Thyroid gland (tissue), 4 donors: ENCODE data around the gene ZBTB25. TPM values are rescaled to one million over a fixed set of nuclear protein-coding genes. Genes with fewer than 3 reads are reported as not detected.

Experiments used
- DNase-seq, 2 donors: peaks; one replicate each; pipeline ENCODE4 v3.0.0-alpha.2; 2019
- H3K27ac ChIP-seq, 3 donors: fragments of 200-600 bp; sonication (generic); 1 replicate in 2 of 3; 2 replicates in 1 of 3; pipeline ENCODE4 v1.5.1; 2016 to 2019; ENCODE audit warnings: mild to moderate bottlenecking in 1 of 3, moderate library complexity in 1 of 3
- H3K27me3 ChIP-seq: fragments of 200-600 bp; sonication (generic); one replicate; pipeline ENCODE4 v1.5.1; 2019
- H3K36me3 ChIP-seq, 2 donors: fragments of 200-600 bp; sonication (generic); one replicate each; pipeline ENCODE4 v1.5.1; 2016 to 2019
- H3K4me1 ChIP-seq, 2 donors: fragments of 200-600 bp; sonication (generic); one replicate each; pipeline ENCODE4 v1.5.1; 2017 to 2019
- H3K4me3 ChIP-seq, 3 donors: fragments of 200-600 bp; sonication (generic); replicated peaks in 1 of 3; 1 replicate in 2 of 3; 2 replicates in 1 of 3; pipeline ENCODE4 v1.5.1; 2016; ENCODE audit warnings: mild to moderate bottlenecking in 1 of 3
- H3K9me3 ChIP-seq: fragments of 200-600 bp; sonication (generic); one replicate; pipeline ENCODE4 v1.5.1; 2017
- POLR2A ChIP-seq, 2 donors: fragments of 450-650 bp; IDR thresholded peaks; one replicate each; pipeline ENCODE4 v1.6.1; 2017; ENCODE audit warnings: antibody characterized with exemption in 2 of 2, mild to moderate bottlenecking in 2 of 2, moderate library complexity in 1 of 2
- WGBS, 2 donors: methylation state at CpG; one replicate each; pipeline ENCODE4 v1.1.5; 2017; 5-methylcytosine and 5-hydroxymethylcytosine counted together
- intact Hi-C: fragments of 100-400 bp; cut with DNase I; formaldehyde crosslinking; loops from one replicate; pipeline ENCODE4 v1.15.1; 2023
- total RNA-seq, 4 donors: library from RNA; depleted of rRNA; stranded (reverse); fragments of >200 nt; gene quantifications; one replicate each; pipeline ENCODE4 v1.2.3, GENCODE V29; 2016
- TF ChIP-seq, protein P1 (sequence below), 6 experiments: fragments of 200-600 bp in 3 of 6; fragments of 450-650 bp in 3 of 6; sonication (generic) in 3 of 6; IDR thresholded peaks; one replicate each; pipeline ENCODE4 v1.5.1; 2016 to 2019; ENCODE audit warnings: antibody characterized with exemption in 6 of 6, mild to moderate bottlenecking in 2 of 6, inconsistent platforms in 1 of 6, moderate library complexity in 1 of 6

Gene ZBTB25
- total RNA-seq, 4 donors from 2014 or later: 15.9 to 23.0 (median 17.7) TPM

DNA sequence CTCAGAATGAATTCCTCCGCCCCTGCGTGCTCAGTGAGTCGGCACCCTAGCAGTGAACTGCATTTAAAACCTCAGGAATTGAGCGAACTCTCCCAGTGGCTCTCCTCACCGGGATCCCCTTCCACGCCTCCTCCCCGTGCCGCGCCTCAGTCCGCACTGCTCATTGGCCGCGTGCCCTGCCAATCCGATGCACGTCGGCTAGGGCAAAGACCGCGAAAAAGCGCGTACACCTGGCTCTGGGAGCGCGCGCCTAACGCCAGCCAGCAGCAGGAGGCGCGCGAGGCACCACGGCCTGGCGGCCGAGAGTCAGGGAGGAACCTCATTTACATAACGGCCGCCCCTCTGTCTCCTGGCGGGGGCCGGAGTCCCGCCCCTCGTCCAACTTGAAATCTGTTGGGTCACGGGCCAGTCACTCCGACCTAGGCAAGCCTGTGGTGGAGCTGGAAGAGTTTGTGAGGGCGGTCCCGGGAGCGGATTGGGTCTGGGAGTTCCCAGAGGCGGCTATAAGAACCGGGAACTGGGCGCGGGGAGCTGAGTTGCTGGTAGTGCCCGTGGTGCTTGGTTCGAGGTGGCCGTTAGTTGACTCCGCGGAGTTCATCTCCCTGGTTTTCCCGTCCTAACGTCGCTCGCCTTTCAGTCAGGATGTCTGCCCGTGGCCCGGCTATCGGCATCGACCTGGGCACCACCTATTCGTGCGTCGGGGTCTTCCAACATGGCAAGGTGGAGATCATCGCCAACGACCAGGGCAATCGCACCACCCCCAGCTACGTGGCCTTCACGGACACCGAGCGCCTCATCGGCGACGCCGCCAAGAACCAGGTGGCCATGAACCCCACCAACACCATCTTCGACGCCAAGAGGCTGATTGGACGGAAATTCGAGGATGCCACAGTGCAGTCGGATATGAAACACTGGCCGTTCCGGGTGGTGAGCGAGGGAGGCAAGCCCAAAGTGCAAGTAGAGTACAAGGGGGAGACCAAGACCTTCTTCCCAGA is 36.9 kb upstream of the ZBTB25 start, which contains the start of gene HSPA2:
Gene HSPA2 (plus strand): TSS at position 534 of the 995 bp plus-strand sequence. CDS start 109 bp downstream, at position 643.
- no peaks in the 10 kb centered on the region for H3K27me3 ChIP-seq
- H3K4me1 ChIP-seq: peaks cover 6 to 13% of the 10 kb centered on the region in 2 donors
- H3K27ac ChIP-seq: peak within 1 kb of the TSS; percentile 56 to 90 (median 79)
- intact Hi-C loops: no loop called here
- 13 to 19% methylated on average over 30 to 52 of the region's 79 CpGs for WGBS, 2 donors
- peak within 1 kb of the TSS; percentile 25 to 63 (median 53) for H3K4me3 ChIP-seq
- no peaks in the 10 kb centered on the region for H3K36me3 ChIP-seq
- H3K9me3 ChIP-seq: no peaks in the 10 kb centered on the region
- DNase-seq: peak; percentile 99 to 100
- peak; percentile 79 to 97 for TF ChIP-seq POLR2A (IDR thresholded peaks at IDR 0.05)
- TF ChIP-seq, protein P1, sequence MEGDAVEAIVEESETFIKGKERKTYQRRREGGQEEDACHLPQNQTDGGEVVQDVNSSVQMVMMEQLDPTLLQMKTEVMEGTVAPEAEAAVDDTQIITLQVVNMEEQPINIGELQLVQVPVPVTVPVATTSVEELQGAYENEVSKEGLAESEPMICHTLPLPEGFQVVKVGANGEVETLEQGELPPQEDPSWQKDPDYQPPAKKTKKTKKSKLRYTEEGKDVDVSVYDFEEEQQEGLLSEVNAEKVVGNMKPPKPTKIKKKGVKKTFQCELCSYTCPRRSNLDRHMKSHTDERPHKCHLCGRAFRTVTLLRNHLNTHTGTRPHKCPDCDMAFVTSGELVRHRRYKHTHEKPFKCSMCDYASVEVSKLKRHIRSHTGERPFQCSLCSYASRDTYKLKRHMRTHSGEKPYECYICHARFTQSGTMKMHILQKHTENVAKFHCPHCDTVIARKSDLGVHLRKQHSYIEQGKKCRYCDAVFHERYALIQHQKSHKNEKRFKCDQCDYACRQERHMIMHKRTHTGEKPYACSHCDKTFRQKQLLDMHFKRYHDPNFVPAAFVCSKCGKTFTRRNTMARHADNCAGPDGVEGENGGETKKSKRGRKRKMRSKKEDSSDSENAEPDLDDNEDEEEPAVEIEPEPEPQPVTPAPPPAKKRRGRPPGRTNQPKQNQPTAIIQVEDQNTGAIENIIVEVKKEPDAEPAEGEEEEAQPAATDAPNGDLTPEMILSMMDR (IDR thresholded peaks at IDR 0.05): peak; percentile 39 to 90 (median 76)

DNA sequence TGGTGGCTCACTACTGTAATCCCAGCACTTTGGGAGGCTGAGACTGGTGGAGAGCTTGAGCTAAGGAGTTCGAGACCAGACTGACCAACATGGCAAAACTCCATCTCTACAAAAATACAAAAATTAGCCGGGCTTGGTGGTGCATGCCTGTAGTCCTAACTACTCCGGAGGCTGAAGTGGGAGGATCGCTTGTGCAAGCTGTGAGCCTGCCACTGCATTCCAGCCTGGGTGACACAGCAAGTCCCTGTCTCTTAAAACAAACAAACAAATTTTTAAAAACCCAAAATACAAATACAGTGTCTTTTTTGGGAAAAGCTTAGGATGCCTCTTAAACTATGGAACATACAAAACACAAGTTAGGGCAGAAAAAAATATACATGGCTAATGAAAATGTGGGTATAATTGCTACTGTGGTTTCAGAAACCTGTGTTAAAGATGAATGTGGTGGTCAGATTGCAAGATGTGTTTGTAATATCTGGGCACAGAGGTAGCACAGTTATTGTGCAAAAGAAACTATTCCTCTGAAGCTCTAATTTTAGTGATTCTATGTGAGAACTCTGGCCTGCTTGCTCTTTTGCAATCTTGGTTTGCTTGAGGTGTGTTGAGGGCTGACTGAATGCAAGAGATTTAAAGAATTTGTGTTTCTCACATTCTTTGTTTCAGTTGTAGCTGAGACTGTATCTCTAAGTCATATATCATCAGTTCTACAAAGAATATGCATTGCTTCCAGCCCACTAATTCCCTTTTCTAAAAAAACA is 33.0 kb upstream of the ZBTB25 start:
- Histone ChIP-seq H3K27me3 (no peaks in the 10 kb centered on the region), H3K4me3 (no peak overlapping the region), H3K4me1 (peaks cover 6 to 9% of the 10 kb centered on the region in 2 donors), H3K9me3 (no peaks in the 10 kb centered on the region), H3K36me3 (no peaks in the 10 kb centered on the region), H3K27ac (no peak overlapping the region)
- intact Hi-C loops: no loop called here
- TF ChIP-seq POLR2A (IDR thresholded peaks at IDR 0.05): no peak
- TF ChIP-seq, protein P1 (IDR thresholded peaks at IDR 0.05): no peak
- 85 to 89% methylated on average over 4 of the region's 4 CpGs for WGBS, 2 donors
- DNase-seq: no peak

DNA sequence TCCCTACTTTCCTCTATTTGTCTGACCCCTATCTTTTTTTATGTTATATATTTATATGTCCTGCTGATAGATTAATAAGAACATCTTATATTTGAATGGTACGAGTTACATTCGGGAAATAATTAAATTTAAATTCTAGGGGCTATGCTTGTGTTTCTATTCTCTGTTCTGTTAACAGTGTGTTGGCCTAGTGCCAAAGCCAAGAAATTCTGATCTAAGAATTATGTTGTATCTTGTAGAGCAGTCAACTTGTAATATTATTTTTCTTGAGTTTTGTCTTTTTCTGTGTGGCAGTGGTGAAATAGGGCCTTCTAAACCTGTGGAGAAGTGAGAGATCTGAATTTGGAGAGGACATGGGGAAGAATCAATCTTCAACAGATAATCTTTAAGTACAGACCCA is 27.9 kb upstream of the ZBTB25 start:
- H3K36me3 ChIP-seq: no peaks in the 10 kb centered on the region
- TF ChIP-seq, protein P1 (IDR thresholded peaks at IDR 0.05): no peak
- no peak for TF ChIP-seq POLR2A (IDR thresholded peaks at IDR 0.05)
- H3K27me3 ChIP-seq: no peaks in the 10 kb centered on the region
- H3K27ac ChIP-seq: no peak overlapping the region
- no peaks in the 10 kb centered on the region for H3K4me1 ChIP-seq
- H3K9me3 ChIP-seq: no peaks in the 10 kb centered on the region
- WGBS, 2 donors: 80 to 85% methylated on average over 2 of the region's 2 CpGs
- intact Hi-C loops: no loop called here
- no peak overlapping the region for H3K4me3 ChIP-seq
- DNase-seq: no peak

DNA sequence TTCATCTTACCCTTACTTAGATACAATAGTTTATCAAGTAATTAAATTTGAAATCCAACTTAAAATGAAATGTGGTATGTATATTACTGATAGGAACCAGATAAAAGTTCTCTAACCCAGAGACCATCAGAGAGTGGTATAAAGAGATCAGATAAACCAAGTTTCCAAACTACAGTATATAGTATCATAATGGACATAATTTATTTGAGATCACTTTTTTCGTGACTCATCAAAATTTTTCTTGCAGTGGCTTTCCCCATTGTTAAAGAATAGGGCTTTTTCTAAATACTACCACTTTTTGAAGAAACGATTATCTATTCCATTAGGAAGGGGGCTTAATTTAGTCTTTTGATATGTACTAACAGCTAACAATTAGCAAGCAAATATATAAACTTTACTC is 21.7 kb upstream of the ZBTB25 start:
- DNase-seq: no peak
- Histone ChIP-seq H3K4me3 (no peak overlapping the region), H3K27me3 (no peaks in the 10 kb centered on the region), H3K27ac (no peak overlapping the region), H3K36me3 (peaks cover 4 to 12% of the 10 kb centered on the region in 2 donors), H3K9me3 (no peaks in the 10 kb centered on the region), H3K4me1 (no peaks in the 10 kb centered on the region)
- WGBS, 2 donors: 90 to 95% methylated on average over 2 of the region's 2 CpGs
- intact Hi-C loops: no loop called here
- TF ChIP-seq, protein P1 (IDR thresholded peaks at IDR 0.05): no peak
- TF ChIP-seq POLR2A (IDR thresholded peaks at IDR 0.05): no peak
